ENCODE data around the gene LIX1.

DNA sequence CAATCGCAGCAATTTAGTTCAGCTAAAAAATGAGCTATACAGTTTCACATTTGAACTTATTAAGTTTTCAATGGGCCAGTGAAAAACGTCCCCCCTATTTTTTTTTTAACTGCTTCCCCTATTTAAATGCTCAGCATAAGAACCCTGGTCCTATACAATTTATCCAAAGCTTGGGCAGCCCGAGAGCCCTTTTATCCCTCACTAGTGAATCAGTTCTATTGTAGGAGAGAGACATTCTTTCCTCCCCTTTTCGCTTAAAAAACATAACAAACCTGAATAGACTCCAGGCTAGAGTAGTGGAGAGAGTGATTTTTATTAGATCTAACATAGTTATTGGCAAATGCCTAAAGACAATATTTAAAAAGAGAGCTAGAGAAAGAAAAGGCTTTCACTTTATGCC lies 1.4 kb downstream of the LIX1 start:
- TF ChIP-seq, protein P1, sequence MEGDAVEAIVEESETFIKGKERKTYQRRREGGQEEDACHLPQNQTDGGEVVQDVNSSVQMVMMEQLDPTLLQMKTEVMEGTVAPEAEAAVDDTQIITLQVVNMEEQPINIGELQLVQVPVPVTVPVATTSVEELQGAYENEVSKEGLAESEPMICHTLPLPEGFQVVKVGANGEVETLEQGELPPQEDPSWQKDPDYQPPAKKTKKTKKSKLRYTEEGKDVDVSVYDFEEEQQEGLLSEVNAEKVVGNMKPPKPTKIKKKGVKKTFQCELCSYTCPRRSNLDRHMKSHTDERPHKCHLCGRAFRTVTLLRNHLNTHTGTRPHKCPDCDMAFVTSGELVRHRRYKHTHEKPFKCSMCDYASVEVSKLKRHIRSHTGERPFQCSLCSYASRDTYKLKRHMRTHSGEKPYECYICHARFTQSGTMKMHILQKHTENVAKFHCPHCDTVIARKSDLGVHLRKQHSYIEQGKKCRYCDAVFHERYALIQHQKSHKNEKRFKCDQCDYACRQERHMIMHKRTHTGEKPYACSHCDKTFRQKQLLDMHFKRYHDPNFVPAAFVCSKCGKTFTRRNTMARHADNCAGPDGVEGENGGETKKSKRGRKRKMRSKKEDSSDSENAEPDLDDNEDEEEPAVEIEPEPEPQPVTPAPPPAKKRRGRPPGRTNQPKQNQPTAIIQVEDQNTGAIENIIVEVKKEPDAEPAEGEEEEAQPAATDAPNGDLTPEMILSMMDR (IDR thresholded peaks at IDR 0.05; ENCODE audit: poor library complexity, severe bottlenecking) = no peak
- TF ChIP-seq EZH2 (IDR thresholded peaks at IDR 0.05; ENCODE audit: borderline replicate concordance, insufficient read depth, low read length, poor library complexity, severe bottlenecking) = no peak

Measured in neural cell (in vitro differentiated cells).